Measurements from ENCODE around the gene HELZ2.

The HELZ2 gene

DNA sequence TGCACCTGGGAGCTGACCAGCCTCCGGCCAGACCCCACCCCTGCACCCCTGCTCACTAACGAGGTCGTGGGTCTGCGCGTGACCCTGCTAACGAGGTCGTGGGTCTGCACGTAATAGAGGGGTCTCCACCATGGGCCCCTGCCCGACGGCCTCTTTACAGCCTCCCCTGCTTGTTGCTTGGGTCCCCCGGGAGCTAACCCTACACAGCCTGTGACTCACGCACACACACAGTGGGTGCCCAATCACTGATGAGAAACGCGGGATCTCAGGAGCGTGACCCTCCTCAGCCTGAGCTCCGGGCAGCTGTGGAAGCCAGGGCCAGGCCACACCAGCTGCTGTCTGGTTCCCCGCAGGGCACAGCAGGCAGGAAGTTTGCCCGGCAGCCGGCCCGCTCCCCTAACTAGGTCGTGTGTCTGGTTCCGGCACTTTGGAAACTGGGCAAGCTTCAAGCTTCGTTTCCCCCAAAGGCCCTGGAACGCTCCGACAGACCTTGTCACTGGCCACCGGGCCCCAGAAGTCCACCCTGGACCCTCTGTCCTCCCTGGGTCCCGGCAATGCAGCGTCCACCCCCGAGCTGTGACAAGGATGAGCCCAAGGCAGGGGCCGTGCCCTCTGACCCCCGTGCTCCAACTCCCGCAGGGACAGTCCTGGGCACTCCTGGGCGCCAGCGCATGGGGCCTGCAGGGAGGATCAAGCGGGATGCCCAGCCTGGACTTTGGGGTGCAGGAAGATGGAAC, 37.6 kb downstream of the HELZ2 start:
- no peak for DNase-seq

DNA sequence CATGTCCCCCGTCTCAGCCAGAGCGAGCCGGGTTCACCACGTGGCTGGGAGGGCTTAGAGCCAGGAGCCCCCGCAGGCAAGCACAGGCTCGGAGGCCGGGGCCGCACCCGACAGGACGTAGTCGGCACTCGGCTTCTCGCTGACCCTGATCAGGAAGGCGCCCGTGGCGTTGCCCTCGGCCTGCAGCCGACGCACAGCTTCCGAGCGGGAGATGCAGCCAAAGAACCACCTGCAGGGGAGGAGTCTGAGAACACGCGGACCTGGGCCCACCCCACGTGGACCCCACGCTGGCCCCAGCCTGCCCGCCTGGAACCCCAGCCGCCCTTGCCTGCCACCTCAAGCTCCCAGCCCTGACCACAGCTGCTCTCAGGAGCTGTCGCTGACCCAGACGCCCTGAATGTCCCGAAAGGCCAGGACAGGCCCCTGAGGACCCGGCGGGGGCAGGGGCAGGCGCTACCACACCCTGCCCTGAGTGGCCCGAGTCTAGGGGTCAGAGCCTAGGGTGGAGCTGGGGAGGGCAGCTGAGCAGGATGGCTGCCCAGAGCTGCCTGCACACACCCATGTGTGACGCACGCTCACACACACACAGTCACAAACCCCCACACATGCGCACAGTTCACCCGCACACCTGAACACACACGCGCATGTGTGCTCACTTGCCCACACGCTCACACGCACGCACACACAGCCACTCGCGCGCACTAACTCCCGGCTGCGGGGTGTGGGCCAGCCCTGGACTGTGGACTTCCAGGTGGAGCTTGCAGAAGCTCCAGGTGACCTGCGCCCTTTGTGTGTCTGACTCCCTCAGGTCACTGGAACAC, 39.0 kb downstream of the HELZ2 start:
- no peak for DNase-seq

DNA sequence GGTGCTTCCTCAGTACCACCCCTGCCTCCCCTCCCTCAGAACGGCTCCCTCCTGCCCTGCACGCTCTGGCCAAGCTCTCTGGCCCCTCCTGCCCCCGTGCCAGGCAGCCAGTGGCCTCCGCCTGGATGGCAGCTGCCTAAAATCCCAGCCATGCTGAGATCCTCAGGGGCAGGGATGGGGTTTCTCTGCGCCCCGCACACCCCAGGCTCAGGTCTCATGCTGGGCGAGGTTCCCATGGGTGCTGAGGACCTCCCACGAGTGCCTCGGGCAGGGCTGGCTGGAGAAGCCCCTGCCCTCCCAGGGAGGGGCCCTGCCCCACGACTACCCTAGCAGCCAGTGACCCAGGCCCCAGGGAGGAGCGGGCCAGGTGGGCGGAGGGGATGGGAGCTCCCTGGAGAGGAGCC, 39.6 kb downstream of the HELZ2 start:
- no peak for DNase-seq

DNA sequence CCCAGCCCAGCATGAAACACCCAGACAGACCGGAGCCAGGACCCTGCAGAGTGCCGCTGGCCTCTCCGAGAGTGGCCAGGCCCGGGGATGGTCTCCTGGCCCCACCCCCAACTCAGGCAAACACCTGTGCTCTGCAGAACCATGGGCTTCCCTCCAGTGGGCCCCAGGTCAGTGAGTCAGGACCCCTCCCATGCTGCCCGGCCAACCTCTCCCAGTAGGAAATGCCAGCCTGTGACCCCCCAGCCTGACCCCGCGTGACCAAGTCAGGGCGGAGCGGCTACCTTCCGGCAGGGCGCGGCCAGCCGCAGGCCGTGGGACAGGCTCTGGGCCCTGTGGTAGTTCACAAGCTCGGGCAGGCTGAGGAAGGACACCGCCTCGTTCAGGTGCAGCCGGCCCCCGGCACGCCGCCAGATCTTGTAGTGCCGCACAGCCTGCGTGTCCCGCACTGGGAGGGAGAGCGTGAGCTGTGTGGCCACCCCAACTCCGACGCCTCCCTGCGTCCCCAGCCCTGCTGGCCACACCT, 40.1 kb downstream of the HELZ2 start:
- DNase-seq, result no peak

DNA sequence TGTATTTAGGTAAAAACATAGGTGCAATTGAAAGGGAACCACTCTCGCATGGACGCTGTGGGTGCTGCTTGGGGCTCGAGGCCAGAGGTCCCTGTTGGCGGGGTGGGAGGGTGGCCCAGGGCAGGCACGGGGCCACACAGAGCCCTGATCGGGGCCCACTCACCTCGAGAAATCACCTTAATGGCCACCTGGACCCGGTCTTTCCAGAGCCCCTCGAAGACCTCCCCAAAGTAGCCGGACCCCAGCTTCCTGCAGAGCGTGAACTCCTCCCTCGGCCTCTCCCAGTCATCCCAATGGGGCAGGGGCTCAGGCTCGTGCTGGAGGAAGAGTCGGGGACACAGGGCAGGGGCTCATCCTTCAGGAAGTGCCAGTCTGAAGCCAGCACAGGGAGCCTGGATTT, 40.7 kb downstream of the HELZ2 start:
- no peak for DNase-seq

DNA sequence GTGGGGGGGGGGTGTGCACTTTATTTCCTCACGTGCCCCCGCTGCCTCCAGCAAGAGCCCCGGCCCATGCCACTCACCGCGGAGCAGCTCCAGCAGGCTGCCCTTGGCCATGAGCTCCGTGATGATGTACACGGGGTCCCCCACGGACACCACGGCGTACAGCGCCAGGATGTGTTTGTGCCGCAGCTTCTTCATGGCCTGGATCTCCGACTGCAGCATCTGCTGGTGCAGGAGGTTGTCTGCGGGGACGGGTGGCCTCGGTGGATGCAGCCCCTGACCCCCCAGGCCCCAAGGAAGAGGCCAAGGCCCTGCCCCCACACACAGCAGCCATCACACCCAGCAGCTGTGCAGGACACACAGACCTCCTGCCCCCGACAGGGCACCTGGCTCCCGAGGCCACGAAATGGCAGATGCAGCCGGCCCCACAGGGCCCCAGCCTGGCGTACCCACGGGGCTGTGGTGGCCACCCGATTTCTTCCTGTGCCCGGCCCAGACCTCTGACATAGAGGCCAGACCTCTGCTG, 41.5 kb downstream of the HELZ2 start:
- no peak for DNase-seq

DNA sequence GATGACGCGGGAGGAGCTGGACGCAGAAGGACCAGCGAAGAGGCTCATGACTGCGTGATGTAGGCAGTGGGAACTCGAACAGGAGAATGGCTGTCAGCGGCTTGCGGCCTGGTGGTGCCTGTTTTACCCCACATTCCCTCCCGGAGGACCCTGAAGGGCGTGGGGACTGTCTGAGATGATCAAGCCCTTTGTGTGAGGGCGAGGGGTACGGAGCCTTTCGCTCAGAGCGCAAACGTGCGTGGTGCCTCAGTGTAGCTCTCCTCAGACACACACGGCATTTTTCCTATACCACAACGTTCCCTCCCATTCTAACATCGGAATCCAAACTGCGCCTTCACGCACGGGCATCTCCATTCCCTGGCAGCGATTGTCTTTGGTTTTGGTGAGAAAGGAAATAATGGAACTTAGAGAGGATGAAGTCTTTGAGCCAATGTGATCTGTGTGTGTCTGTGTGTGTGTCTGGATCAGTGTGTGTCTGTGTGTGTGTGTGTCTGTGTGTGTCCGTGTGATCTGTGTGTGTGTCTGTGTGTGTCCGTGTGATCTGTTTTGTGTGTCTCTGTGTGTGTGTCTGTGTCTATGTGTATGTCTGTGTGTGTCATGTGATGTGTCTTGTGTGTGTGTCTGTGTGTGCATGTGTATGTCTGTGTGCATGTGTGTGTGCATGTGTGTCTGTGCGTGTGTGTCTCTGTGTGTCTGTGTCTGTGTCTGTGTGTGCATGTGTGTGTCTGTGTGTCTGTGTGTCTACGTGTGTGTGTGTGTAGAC, 42.2 kb downstream of the HELZ2 start:
- DNase-seq, result no peak

DNA sequence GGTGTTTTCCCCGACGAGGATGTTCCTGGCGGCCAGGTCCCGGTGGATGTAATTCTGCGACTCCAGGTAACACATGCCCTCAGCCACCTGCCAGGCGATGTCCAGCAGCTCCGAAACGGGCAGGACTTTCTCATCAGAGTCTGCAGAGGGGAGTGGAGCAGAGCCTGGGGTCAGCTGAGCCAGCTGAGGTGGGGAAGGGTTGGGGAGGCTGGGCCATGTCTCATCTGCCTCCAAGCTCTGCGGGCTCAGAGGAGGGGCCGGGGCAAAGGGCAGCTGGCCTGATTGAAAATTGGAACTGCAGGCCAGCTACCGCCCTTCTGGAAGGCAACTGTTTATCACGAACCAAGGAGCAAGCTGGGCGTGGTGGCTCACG, 43.3 kb downstream of the HELZ2 start:
- no peak for DNase-seq

DNA sequence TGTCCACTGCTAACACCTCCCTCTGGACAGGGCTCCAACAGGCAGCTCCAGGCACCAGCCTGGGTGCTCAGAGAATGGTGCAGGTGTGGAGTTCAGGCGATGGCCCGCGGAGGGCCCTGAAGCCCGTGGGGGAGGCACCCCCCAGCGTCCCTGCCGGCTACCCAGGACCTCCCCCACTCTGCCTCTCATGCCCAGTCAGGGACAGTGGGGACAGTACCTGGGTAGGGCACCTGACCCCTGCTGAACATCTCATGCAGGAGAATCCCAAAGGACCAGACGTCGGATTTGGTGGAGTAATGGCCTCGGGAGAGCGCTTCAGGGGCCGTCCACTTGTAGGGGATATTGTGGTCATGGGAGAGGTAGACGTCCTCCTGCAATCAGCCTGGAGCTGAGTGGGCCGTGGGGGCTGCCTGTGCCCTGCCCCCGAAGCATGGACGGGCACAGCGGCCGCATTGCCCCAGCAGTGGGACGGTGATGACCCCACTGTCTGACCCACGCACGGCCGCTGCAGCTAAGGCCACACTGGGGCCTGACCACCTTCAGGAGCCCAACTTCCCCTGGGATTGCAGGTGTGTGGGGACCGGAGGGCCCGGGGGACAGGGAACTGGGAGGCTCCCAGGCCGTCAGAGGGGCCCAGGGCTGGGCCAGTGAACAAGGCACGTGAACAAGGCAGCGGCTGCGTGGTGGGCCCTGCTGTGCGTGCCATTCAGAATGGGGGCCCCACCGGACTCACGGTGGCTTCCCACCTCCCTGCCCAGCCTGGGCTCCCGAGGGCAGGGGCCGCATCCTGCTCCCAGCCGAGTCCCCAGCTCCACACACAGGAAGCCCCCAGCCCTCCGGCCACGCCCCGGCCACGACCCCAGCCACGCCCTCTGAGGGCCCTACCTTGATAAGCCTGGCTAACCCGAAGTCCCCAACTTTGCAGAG, 43.9 kb downstream of the HELZ2 start:
- DNase-seq, result no peak

DNA sequence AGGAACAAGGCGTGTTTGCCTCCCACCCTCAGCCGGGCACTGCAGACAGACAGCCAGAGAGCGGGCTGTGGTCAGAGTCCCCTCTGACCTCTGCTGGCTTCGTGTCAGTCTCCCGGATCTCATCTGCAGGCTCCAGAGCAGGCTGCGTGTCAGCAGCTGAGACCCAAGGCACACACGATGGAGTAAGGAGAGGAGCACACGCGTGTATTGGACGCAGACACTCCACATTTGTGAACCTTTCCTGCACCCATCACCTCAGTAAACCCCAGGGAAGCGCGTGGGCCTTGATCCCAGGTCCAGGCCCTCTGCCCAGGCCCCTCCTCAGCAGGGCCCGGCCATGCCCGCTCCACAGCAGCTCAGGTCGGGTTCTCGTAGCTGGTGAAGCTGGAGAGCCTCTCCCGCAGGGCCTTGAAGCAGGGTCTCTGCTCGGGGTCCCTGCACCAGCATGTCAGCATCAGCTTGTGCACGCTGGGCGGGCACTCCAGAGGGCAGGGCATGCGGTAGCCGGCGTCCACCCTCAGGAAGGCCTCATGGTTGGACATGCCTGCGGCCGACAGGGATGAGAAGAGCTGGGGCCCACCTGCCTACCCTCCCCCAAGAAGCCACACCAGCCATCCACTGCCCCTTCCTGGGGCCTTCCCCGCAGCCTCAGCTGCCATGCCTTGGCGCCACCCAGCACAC, 44.7 kb downstream of the HELZ2 start:
- no peak for DNase-seq

DNA sequence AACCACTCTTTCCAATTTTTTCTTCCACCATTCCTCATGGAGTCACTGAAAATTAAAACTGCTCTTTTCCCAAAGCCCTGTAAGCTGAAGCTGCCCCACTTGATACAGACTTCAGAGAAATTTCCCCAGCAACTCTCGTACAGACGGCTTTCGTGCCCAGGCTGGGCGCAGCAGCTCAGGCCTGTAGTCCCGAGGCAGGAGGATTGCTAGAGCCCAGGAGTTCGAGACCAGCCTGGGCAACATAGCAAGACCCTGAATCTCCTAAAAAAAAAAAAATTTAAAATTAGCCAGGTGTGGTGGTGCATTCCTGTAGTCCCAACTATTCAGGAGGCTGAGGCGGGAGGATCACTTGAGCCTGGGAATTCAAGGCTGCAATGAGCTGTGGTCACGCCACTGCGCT, 46.9 kb downstream of the HELZ2 start:
- no peak for DNase-seq

DNA sequence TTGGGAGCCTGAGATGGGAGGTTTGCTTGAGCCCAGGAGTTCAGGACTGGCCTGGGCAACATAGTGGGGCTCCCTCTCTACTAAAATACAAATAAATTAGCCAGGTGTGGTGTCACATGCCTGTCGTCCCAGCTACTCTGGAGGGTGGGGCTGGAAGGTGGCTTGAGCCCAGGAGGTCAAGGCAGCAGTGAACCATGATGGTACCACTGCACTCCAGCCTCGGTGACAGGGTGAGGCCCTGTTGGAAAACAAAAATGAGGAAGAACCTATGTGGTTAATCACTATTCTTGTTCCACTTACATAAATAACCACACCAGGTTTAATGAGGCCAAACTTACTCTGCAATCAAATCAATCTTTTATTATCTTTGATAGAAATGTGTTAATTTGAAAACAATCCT, 48.1 kb downstream of the HELZ2 start:
- DNase-seq, result no peak

DNA sequence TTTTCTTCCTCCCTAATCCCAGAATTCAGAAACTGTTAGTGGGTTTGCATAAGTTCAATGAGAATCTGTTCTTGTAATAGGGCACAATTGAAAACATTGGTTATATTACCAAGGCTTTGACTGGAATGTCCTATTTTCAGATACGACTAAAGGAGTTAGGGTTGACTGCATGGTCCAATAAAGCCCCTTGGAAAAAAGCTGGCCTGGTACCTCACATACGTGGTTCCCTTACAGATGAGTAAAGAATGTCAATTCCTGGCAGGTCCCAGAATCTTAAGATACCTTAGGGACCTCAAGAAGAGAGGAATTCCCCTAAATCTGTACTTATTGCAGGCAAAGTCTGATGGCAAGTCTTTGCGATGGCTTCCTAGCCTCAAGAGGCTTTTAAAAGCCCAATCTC, 48.9 kb downstream of the HELZ2 start:
- no peak for DNase-seq

Data from stimulated activated CD4-positive, alpha-beta T cell treated with anti-CD3 and anti-CD28 coated beads, Interleukin-12 subunit alpha, Interleukin-12 subunit beta, amount 100 ng/mL, for 4 hours (primary cell).